Esophagus squamous epithelium (tissue), 4 donors: ENCODE measurements around the gene ACKR1.

Experiments
- CTCF ChIP-seq, 6 experiments: fragments of 450-650 bp in 4 of 6; fragments of 200-600 bp in 2 of 6; sonication (generic) in 2 of 6; IDR thresholded peaks; one replicate each; pipeline ENCODE4 v1.5.1; 2016 to 2019; ENCODE audit warnings: antibody characterized with exemption in 6 of 6, mild to moderate bottlenecking in 4 of 6, moderate library complexity in 4 of 6
- POLR2A ChIP-seq, 4 donors: fragments of 450-650 bp; IDR thresholded peaks; one replicate each; pipeline ENCODE4 v1.6.1; 2017; ENCODE audit warnings: antibody characterized with exemption in 4 of 4, mild to moderate bottlenecking in 4 of 4, moderate library complexity in 3 of 4

- TF ChIP-seq CTCF (IDR thresholded peaks at IDR 0.05), result no peak
- no peak for TF ChIP-seq POLR2A (IDR thresholded peaks at IDR 0.05)
Observed at GRCh38 chr1:159209061-159209460, 4.4 kb downstream of the ACKR1 start.
